ENCODE results near the gene KCNJ9. TPM values are rescaled to one million over a fixed set of nuclear protein-coding genes. Genes with fewer than 3 reads are reported as not detected.
"Not testable (repeated sequence)": the region's sequence is repeated elsewhere in the genome, so short reads cannot be mapped to it uniquely, and the experiment has no call there.

The KCNJ9 gene
- total and polyA plus RNA-seq, 8 donors, result 0.04 to 0.10 (median 0.08) TPM; not detected in 5

GRCh38 chr1:160121388-160121787 lies 40.0 kb downstream of the KCNJ9 start:
- intact Hi-C loops (cut with DNase I), result no loop called here

GRCh38 chr1:160122978-160123495 lies 41.7 kb downstream of the KCNJ9 start:
- ATAC-seq, result no peak
- peaks cover 0 to 3% of the 10 kb centered on the region in 2 donors for H3K27me3 ChIP-seq
- no peak overlapping the region for H3K27ac ChIP-seq
- no peaks in the 10 kb centered on the region for H3K36me3 ChIP-seq
- TF ChIP-seq CTCF (IDR thresholded peaks at IDR 0.05), result no peak
- H3K4me3 ChIP-seq, result no peak overlapping the region
- no peak for DNase-seq
- H3K4me1 ChIP-seq, result peaks cover 3 to 4% of the 10 kb centered on the region in 2 donors
- H3K9me3 ChIP-seq, result no peaks in the 10 kb centered on the region
- intact Hi-C loops (cut with DNase I), result no loop called here

More at GRCh38 chr1:160121388-160121787, 40.0 kb downstream of the KCNJ9 start:
- H3K27me3 ChIP-seq, result peaks cover 0 to 11% of the 10 kb centered on the region in 2 donors
- no peaks in the 10 kb centered on the region for H3K36me3 ChIP-seq
- no peak for TF ChIP-seq CTCF (IDR thresholded peaks at IDR 0.05)
- ATAC-seq (no peak), DNase-seq (no peak)
- H3K4me3 ChIP-seq, result no peak overlapping the region
- H3K4me1 ChIP-seq, result peaks cover 3 to 4% of the 10 kb centered on the region in 2 donors
- no peaks in the 10 kb centered on the region for H3K9me3 ChIP-seq
- H3K27ac ChIP-seq, result no peak overlapping the region

- no peak for ATAC-seq
- no peak overlapping the region for H3K27ac ChIP-seq
- H3K4me1 ChIP-seq, result peaks cover 0 to 4% of the 10 kb centered on the region in 2 donors
- no peak overlapping the region for H3K4me3 ChIP-seq
- H3K36me3 ChIP-seq, result no peaks in the 10 kb centered on the region
- intact Hi-C loops (cut with DNase I), result no loop called here
- H3K9me3 ChIP-seq, result no peaks in the 10 kb centered on the region
- TF ChIP-seq CTCF (IDR thresholded peaks at IDR 0.05), result no peak
- DNase-seq, result no peak
- no peaks in the 10 kb centered on the region for H3K27me3 ChIP-seq
These were observed 42.4 kb downstream of the KCNJ9 start for GRCh38 chr1:160123726-160124125.

GRCh38 chr1:160124705-160125478 lies 43.6 kb downstream of the KCNJ9 start:
- intact Hi-C loops (cut with DNase I), result no loop called here
- no peak for TF ChIP-seq CTCF (IDR thresholded peaks at IDR 0.05)
- Histone ChIP-seq H3K4me3 (no peak overlapping the region), H3K27me3 (no peaks in the 10 kb centered on the region), H3K36me3 (no peaks in the 10 kb centered on the region), H3K9me3 (no peaks in the 10 kb centered on the region), H3K4me1 (peaks cover 0 to 4% of the 10 kb centered on the region in 2 donors), H3K27ac (no peak overlapping the region)
- DNase-seq, result no peak
- peak; percentile 84 for ATAC-seq

GRCh38 chr1:160125746-160126145 lies 44.4 kb downstream of the KCNJ9 start:
- Histone ChIP-seq H3K27me3 (no peaks in the 10 kb centered on the region), H3K9me3 (no peaks in the 10 kb centered on the region), H3K36me3 (no peaks in the 10 kb centered on the region), H3K4me1 (peaks cover 0 to 4% of the 10 kb centered on the region in 2 donors), H3K27ac (no peak overlapping the region), H3K4me3 (no peak overlapping the region)
- no peak for ATAC-seq
- no peak for DNase-seq
- intact Hi-C loops (cut with DNase I), result no loop called here
- no peak for TF ChIP-seq CTCF (IDR thresholded peaks at IDR 0.05)

- H3K27me3 ChIP-seq; DNase-seq; intact Hi-C loops (cut with DNase I); H3K9me3 ChIP-seq; ATAC-seq; H3K36me3 ChIP-seq; H3K4me3 ChIP-seq; H3K4me1 ChIP-seq; H3K27ac ChIP-seq: not testable (repeated sequence)
These were observed 45.0 kb downstream of the KCNJ9 start for GRCh38 chr1:160126342-160126741.

All from left lung (tissue), 10 donors.